ENCODE results near the gene SND1.

- TF ChIP-seq CTCF (conservative IDR thresholded peaks at IDR 0.05; ENCODE audit: low read depth, low read length): no peak
- TF ChIP-seq FOS (IDR thresholded peaks at IDR 0.05; ENCODE audit: low read depth, low read length): no peak
- TF ChIP-seq POLR2A (IDR thresholded peaks at IDR 0.05; ENCODE audit: low read depth, low read length): no peak
- TF ChIP-seq RFX5 (IDR thresholded peaks at IDR 0.05; ENCODE audit: low read depth, low read length): no peak
- no peak for TF ChIP-seq MXI1 (IDR thresholded peaks at IDR 0.05; ENCODE audit: borderline replicate concordance, low read depth, low read length)
- no peak for TF ChIP-seq RCOR1 (IDR thresholded peaks at IDR 0.05; ENCODE audit: insufficient replicate concordance, low read length)
- TF ChIP-seq, protein P1, sequence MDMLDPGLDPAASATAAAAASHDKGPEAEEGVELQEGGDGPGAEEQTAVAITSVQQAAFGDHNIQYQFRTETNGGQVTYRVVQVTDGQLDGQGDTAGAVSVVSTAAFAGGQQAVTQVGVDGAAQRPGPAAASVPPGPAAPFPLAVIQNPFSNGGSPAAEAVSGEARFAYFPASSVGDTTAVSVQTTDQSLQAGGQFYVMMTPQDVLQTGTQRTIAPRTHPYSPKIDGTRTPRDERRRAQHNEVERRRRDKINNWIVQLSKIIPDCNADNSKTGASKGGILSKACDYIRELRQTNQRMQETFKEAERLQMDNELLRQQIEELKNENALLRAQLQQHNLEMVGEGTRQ (IDR thresholded peaks at IDR 0.05; ENCODE audit: low read depth, low read length): no peak
- no peak for TF ChIP-seq CEBPB (IDR thresholded peaks at IDR 0.05; ENCODE audit: low read depth, low read length)
- no peak for TF ChIP-seq RAD21 (IDR thresholded peaks at IDR 0.05; ENCODE audit: low read length)
These were observed 205.5 kb downstream of the SND1 start for GRCh38 chr7:127857464-127857841.
